T-helper 2 cell (primary cell): ENCODE data around the gene SEMA4C.

Experiments used
- DNase-seq, 5 experiments: peaks; one replicate each; pipeline versions ENCODE4 v3.0.0 to v3.0.0-alpha.2; 2012 to 2022

Gene SEMA4C

DNA sequence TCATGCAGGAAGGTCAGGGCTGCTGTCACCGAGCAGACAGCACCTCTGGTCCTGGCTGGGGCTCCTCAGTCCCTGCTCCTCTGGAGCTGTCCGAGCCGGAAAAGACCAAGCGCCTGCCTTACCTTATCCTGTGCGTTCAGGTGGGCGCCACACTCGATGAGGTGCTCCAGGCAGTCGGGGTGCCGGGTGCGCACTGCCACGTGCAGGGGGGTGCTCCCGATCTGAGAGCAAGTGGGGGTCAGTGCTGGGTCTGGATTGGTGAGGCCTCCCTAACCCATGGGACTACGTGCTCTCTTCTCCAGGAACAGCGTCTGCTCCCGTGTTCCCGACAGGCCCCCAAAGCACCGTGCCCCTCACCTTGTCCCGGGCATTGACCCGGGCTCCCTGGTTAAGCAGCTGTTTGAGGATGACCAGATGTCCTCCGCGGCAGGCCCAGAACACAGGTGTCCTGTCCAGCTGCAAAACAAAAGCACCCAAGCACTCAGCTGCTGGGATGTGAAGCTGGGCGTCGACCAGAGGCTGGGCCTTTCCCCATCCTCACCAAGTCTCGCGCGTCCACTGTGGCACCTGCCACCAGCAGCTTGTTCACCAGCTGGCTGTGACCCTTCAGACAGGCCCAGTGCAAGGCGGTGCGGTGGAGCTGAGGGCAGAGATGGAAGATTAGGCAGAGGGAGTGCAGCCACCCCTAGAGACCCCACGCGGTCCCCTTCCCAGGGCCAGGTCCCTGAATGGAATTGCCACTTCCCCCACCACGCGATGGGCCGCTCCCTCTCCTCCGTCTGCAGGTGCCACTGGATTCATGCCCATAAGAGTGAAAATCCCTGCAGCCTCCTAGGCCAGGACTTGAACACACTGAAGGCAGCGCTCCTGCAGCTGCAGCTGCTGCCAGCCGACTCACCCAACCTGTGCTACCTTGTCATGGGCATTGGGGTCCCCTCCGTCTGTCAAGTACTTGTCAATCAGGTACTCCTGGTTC is 29.7 kb downstream of the SEMA4C start:
- no peak for DNase-seq

DNA sequence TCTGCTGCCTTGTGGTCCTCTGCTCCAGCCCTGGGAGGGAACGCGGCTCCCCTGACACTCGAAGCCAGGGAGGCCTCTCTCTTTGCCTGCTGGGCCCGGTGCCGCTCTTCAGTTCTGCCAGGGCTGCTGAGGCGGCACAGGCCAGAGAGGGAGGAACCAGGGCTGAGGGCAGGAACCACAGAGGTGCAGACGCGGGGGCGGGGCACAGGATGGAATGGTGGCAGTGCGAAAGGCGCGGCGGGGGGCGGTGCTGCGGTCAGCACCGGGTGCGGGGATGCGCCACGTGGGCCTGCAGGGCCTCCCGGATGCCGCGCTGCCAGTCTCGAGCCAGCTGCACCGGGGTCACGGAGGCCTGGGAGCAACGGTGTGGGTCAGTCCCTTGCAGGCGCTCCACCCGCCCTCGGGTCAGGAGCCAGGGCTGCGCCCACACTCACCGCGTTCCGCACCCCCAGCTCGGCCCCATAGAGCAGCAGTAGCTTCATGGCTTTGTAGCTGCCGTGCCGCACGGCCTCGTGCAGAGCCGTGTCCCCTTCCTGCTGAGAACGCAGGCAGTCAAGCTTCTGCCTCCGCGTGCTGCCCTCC is 30.5 kb downstream of the SEMA4C start:
- DNase-seq: peak; percentile 56 to 95 (median 73)

DNA sequence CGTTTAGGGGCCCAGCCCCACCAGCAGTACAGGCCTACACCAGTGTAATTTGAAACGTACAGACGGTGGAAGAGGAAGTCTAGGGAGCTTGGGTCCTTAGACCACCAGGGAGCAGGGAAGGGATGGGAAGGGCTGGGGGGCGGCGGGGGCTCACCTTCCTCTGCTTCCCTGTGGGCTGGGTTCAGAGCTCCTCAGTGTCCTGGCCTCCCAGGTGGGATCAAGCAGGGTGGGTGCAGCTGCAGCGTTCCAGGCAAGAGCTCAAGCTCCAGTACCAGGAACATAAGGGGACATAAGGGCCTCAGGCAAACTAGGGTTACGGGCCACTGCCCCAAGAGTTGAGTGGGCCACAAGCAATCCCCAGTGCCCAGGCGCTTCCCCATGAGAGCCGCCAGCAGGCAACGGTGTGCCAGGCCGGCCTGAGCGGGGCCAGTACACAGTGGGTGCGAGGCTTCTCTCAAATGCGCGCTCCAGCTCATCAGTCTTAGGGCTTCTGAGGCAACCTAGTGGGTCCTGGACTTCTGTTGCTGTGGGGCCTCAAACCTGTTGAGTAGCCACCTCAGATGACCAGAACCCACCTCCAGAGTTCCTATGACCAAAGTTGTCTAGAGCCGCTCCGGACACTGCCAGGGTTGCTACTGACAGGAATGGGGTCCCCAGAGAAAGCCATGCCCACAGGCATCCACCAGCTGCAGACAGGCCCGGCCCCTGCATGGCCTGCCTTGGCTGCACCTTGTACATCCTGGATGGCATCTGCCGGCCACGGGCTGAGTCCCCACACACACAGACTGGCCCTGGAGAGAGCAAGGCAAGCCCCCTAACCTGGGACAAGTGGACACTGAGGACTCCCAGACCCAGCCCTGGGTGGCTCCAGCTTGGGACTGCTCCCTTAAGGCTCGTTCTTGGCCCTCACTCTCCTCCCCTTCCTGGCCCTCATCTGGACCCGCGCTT is 31.3 kb downstream of the SEMA4C start:
- no peak for DNase-seq

DNA sequence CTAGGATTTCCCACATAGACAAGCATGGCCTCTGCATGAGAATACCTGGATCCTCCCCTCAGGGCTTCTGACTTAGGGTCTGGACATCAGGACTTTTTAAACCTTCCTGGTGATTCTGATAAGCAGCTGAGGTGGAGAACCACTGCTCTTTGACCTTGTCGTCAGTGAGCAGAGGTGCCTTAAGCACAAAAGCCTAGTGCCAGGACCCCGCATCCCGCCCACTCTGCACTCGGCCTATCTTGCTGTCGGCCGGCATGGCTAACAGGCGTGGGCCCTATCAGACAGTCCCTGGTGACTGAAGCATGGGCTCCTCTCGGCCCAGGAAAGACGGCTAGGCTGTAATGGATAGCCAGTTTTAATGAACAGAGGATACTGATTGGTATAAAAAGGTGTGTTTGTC is 32.3 kb downstream of the SEMA4C start:
- DNase-seq: no peak

DNA sequence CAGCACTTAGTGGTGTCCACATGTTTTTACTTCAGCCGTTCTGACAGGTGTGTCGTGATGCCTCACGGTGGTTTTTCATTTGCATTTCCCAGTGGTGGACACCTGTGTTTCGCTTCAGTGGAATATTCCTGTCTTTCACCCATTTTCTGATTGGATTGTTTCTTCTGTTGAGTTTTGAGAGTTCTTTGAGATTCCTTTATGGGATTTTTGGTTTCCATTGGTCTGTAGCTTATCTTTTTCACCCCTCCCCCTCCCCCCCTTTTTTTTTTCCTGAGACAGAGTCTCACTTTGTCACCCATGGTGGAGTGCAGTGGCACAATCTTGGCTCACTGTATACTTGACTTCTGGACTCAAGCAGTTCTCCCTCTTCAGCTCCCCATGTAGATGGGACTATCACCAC is 34.0 kb downstream of the SEMA4C start:
- no peak for DNase-seq

DNA sequence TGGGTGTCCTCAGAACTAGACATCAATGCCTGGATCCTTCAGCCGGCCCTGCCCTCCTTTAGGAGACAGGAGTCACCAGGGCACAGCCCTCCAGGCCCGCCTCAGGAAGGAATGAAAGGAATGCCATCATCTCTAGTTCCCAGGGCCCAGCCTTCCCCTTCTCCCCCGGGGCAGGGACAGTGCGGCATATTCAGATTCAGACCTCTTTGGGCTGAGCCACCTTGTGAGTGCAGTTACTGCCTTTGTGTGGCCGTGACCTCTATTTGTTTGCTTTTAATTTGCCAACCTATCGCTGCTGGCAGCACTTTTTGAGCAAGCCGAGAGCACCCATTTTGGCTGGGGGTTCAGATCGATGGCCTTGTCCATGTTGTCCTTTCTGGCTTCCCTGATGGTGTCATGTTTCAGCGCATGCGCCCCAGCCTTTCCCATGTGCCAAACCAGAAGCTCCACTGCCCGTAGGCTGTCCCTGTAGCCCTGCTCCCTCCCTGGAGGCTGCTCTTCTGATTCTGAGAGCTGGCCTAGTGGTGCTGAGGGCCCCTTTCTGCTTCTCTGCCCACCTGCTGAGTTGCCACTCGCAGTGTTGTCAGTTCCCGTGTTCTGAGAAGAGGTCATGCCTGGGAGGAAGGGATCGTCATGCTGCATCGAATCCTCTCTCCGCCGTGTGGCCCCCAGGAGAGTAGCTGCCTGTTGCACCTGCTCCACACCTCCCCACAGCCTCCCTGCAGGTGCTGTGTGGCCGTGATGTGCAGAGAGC is 36.9 kb downstream of the SEMA4C start:
- DNase-seq: no peak

DNA sequence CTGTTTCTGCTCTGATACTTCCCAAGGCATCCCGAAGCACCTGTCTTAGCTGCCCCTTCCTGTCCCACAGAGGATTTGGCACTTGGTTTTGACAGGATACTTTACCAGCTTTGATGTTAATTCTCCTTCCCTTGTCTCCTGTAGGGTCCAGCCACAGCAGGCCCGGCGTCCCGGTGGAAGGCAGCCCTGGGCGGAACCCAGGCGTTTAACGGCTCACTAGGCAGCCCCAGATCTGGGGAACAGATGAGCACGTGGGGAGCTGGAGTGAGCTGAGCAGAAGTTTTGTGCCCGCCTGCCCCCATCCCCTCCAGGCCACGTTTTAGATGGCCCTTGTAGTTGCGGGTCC is 37.5 kb downstream of the SEMA4C start:
- DNase-seq: no peak

DNA sequence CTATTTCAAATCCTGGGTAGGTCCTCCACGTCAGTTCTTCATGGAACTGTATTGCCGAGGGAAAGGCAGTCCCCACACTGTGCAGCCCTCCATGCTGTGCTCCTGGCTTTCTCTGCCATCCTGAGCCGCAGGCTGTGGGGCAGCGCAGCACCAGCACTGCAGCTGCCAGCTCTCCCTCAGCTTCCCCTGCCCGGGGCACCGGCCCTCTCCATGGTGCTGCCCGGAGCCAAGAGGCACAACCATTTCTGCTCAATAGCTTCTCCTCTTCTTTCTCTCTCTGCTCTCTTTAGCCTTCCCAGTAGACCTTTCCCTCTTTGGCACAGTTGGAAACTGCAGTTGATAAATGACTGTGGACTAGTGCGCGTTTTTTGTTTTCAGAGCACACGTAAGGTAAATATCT is 38.2 kb downstream of the SEMA4C start:
- DNase-seq: no peak

DNA sequence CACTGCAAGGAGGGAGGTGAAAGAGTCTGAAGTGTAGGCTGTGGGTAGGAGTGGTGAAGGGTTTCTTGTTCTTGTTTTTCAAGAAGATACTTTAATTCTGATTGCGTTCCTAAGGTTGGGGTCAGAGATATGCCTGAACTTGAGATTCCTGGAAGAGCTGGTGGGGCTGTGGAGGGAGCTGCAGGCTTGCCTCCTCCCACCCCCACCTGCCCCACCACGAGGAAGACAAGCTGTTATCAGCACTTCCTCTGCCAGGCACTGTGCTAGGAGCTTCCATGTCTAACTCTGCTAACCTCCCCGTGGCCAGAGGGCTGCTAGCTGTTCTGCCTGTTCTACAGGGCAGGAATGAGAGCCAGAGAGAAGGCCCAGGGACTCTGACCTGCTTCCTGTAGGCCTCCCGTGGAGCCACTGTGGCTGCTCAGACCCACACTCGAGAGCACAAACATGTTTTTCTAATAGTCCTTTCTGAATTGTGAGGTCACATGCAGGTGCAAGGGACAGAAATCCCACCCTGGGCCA is 39.8 kb downstream of the SEMA4C start:
- no peak for DNase-seq

DNA sequence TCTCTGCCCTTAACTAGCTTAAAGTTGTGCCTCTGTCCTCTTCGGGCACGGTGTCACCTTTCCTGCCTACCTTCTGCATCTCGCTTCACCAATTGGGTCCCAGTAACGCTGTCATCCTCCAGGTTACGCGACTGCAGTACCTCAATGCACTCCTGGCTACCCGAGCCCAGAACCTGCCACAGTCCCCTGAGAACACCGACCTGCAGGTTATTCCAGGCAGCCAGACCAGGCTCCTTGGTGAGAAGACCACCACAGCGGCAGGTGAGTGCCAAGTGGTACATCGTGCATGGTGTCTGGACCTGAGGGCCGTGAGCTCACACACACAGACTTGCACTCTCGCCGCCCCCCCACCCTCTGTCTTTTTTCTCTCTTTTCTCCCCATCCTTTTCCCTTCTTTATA is 41.0 kb downstream of the SEMA4C start:
- DNase-seq: no peak

DNA sequence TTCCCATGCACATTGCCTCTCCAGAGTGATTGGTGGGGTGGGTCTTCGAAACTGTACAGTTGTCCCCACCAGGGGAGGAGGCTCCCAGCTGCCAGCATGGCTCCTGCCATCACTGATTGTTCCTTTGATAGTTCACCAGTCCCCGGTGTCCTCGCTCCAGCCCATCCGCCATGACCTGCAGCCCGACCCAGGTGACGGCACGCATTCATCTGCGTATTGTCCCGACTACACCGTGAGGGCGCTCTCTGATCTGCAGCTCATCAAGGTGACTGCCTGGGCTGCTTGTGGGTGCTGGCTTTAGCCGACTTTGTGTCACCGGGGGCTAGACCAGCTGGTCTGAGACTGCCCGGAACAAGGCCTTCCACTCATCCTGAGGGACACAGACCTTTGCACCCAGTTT is 41.4 kb downstream of the SEMA4C start:
- DNase-seq: no peak

DNA sequence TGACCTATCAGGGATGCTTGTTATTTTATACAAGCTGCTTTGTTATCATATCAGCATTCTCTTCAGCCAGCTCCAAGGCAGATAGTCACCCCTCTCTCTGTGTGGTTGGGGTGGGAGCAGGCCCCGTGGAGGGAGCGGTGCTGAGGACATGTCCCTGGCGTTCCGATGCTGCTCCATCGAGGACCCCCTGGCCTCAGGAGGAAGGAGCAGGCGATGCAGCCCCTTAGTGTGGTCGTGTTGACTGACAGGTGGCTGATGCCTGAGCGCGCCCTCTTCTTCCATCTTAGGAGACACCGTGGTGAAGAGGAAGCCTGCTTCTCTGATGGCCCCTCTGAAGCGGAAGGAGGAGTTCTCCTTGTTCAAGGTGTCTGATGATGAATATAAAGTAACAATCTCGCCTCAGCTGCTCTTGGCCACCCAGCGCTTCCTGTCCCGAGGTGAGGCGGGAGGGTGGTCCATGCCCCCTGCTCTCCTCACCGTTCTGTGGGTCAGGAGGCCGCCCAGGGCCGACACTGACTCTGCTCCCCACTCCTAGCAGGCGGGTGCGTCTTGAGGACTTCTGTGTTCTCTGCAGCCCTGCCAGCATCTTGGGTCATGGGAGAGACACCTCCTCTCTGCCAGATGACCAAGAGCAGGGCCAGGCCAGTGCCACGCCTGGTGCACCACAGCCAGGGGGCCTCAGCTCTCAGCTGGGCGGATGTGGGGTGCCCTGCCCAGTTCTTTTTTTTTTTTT is 43.2 kb downstream of the SEMA4C start:
- no peak for DNase-seq

DNA sequence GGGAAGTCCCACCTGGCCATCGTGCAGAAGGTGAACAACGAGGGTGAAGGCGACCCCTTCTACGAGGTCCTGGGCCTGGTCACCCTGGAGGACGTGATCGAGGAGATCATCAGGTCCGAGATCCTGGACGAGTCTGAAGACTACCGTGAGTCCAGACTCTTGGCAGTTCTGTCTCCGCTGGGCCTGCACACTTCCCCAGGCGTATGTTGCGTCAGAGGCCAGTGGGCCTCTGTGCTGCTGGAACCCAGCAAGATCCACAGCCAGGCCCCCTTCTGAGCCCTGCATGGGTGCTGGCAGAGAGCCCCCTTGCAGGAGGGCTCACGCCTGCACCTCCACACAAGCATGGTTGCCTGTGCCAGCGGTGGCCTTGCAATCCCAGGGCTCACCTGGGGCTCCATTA is 44.8 kb downstream of the SEMA4C start:
- no peak for DNase-seq

DNA sequence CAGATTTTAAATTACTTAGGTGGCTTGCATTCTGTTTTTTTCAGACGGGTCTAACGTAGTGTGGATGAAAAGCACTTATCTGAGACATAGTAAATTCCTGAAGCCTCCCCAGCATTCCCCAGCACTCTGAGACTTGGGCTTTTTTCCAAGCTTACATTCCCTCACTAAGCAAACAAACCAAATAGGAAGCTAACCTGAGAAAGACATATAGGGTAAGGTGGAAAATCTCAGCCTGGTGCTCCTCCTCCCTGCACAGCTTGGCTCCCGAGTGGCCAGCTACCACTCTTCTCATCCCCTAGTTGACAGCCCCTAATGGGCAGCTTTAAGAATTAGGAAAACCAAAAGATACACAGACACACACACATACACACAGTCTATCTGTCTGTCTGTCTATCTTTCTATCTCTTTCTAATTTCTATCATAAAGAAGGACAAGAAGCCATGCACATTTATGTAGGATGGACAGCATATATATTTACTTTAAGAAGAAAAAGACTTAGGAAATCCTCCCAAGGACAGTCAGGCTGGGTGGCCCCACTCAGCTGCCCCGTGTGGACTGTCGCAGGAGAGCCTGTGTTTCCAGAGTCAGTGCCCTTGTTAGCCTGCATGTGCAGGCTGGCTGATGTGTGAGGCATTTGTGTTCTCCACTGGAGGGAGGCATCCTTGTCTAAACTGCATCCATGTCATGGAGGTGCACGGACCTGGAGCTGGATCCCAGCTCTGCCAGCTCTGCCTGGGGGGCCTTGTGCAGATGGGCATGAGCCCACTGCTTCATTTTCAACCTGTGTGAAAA is 45.6 kb downstream of the SEMA4C start:
- no peak for DNase-seq

DNA sequence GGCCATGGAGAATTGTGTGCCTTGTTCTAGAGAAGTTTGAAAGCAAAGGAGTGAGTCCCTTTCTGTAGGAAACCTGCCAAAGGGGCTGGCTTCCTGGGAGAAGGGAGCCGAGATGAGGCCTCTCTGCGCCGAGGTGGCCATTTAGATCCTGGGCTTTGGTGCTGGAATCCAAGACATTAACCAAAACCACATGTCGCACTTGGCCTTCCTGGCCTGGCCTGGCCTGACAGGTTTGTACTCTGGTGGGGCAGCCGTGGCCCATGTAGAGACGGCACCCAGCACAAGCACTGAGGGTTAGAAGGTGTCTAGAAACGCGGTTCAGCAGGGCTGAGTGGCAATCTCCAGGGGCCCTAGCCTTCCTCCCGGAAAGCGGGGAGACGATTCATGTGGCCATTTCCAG is 46.7 kb downstream of the SEMA4C start:
- no peak for DNase-seq

DNA sequence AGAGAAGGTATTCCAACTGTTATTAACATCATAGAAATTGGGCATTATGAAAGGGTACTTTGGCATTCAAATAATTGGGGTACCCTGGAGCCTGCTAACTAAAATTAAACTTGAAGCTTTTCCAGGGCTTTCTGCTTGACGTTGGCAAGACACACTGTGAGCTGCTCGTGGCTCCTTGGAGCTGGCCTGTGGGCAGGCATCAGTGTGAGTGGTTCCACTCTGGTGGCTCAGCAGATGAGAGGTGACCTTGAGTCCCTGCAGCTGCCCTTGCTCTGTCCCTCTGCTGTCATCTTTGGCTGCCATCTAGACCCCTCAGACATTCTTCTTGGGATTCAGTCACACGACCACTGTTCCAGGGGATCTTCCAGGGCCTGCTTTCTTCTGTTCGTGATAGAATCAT is 47.1 kb downstream of the SEMA4C start:
- no peak for DNase-seq

DNA sequence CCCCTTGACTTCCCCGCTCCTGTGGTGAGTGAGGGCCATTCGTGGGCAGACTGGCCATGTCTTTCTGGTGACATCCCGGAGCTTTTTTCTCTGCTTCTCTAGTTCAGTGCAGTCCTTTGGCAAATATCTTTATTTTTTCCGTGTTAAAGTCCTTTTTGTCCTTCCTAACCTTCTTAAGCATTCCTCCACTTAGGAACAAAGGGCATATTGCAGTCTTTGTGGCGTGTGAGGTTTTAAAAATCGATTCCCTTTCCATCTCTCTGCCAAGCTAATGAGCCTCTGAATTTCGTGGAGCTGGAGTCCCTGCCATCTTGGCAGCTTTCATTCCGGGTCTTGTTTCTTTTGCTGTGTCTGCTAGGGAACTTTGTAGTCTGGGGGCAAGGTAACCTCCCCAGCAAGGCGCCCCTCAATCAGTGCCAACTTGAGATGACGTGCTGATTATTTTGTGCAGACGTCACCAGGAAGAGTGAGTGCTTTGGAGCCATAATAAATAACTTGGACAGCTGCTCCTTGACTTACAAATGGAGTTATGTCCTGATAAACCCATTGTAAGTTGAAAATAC is 48.7 kb downstream of the SEMA4C start:
- DNase-seq: no peak

DNA sequence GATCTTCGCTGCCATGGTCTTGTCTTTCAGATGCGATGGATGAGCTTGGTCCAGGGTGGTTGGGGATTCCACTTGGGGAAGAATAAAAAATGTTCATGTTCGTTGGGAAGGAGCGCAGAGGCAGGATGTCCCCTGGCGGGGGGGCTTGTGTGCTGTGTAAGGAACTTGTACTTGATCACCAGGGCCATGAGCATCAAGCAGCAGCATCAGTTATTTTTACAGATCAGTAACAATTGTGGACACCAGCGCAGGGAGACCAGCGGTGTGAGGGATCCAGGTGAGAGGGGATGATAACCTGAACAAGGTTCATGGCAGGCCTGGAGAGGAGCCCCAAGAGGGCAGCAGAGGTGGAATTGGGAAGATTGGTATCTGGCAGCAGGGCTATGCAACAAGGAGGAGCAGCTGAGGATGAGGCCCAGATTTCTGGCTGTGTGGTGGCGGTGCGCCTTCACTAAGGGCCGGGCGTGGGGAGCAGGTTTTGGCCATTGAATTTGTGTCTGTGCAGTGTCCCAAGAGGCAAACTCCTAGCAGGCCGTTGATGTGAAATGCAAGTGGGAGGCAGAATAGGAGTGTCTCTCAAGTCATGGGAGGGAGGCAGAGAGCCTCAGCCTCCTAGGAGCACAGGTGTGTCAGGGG is 49.9 kb downstream of the SEMA4C start:
- no peak for DNase-seq

DNA sequence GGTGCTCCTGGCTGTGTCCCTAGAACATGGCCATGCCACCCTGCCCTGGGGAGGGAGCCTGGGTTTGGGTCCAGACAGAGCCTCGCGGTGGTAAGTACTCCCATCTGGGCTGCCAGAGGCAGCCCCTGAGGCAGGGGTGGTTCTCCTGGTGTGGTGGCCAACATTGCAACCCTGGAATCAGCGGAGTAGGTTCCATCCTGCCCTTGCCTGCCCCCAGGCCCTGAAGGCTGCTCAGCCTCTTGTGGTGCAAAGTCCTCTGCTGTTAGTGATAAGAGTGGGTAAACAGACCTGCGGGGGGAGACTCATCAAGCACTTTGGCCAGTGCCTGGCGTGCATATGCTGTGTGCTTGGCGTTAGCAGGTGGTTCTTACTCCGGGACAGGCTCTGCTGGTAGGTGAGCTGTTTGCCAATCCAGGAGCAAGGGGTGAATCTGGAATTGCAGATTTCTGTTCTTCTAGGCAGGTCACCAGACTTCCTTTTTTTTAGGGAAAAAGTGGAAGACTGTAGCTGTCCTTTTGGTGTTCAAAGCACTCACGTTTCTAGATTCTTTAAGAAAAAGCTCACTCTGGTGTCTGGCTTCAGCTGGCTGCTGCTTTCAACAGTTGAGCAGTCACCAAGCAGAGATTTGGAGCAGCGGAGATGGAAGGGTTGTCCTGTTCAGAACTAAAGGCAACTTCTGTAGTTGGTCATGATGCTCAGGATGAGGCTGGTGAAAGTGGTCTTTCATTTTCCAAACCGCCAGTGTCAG is 50.6 kb downstream of the SEMA4C start:
- DNase-seq: no peak
